ENCODE data around the gene RPS27L.

RPS27L gene

DNA sequence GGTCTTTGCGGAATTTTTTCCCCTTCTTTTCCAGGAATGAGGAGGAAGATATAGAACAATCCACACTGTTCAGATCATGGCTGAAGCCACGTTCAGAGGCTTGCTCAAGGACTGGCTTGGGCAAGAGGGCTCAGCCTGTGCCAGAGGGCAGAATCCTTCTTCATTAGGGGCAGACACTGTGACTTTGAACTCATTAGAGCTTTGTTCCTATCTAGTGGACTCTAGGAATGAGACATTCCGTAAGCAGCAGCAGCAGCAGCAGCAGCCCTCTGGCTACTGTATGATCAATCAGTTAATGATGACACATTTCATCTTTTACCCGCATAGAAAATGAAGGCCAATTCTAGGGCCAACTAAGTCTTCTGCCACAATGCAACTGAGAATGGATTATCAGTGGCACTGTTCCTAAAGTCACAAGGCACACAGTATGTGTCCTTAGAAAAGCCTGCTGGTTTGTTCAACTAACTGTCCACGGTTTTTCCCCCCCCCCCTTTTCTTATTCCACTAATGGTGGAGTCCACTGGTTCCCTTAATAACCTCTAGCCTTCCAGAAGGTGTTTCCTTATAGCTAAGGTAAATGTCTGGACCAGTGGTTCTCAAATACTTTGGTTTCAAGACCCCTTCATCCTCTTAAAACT lies 30.4 kb upstream of the RPS27L start:
- DNase-seq: no peak

- DNase-seq: no peak
Measured at GRCh38 chr15:63186065-63186464, 28.8 kb upstream of the RPS27L start.

- DNase-seq: no peak
Measured at GRCh38 chr15:63185206-63185605, 27.9 kb upstream of the RPS27L start.

DNA sequence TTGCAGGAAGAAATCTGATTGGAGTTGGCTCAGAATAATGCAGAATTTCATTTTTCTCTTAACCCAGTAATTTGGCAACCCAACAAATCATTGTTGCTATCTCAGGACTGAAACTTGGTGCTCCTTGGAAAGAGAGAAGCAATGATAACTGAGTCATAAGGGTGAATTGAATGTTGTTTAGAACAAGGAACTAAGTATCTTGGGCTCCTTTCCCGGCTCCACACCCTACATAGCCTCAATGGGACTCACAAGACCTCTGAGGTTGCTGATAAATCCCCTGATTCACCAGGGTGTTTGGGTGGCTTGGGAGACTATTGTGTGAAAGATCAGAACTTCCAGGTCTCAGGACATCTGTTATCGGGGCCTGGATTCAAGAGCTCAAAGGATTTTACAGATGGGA lies 24.4 kb upstream of the RPS27L start:
- no peak for DNase-seq

DNA sequence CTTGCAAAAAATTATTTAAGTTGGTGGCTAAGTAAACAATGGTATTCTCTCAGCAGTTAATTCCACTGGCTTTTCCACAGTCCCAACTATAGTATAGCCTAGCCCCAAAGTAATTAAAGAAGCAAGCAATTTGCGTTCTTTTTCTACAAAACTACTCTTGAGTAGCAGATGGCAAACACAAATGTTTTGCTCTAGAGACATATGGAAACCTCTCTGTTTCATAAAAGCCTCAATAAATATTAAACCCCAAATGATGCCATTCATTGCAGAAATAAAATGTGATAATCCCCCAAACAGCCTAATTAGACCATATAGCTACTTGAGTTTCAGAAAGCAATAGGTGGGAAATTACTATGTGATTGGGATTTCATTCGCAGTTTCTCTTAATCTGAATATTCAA lies 23.5 kb upstream of the RPS27L start:
- no peak for DNase-seq

- no peak for DNase-seq
Measured at GRCh38 chr15:63178034-63178433, 20.8 kb upstream of the RPS27L start.

GRCh38 chr15:63176302-63176701 lies 19.0 kb upstream of the RPS27L start:
- no peak for DNase-seq

- DNase-seq: no peak
Measured at GRCh38 chr15:63172851-63173451, 15.7 kb upstream of the RPS27L start.

- no peak for DNase-seq
Measured at GRCh38 chr15:63172376-63172775, 15.1 kb upstream of the RPS27L start.

DNA sequence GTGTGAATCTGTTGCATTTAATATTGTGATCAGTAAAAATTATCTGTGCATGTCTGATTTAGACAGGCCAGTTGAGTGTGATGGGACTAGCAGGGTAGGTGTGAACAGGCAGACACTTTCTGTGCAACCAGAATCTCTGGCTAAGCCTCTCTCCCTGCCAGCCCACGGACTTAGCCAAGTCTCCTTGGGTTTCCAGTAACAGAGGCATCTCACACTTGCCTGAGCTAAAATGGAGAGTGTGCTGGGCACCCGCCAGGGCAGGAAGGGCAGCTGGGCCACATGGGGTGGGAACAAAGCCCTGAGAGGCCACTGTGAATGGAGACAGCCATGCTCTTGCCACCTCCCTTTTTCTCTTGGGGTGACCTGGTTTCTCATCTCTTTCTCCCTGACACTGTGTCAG lies 12.5 kb upstream of the RPS27L start:
- DNase-seq: no peak

- no peak for DNase-seq
Measured at GRCh38 chr15:63166219-63166618, 8.9 kb upstream of the RPS27L start.

- no peak for DNase-seq
Measured at GRCh38 chr15:63165166-63165859, 8.0 kb upstream of the RPS27L start.

DNA sequence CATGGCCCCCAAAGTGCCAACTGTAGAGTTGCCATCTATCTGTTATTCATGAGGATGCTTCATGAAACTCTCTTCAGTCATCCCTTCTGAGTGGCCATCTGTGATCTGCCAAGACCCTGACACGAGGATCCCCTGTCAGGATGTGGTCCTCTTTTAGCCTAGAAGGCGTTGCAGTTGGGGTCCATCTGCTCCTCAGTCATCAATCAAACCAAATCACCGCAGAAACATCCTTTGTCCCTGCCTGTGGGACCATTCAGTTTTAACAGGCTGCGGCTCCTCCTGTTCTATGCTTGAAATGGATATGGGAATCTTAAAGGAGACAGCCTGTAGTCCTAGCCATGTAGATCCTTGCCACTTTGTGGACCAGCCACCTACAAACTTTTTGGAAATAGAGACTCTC lies 5.9 kb upstream of the RPS27L start:
- no peak for DNase-seq

DNA sequence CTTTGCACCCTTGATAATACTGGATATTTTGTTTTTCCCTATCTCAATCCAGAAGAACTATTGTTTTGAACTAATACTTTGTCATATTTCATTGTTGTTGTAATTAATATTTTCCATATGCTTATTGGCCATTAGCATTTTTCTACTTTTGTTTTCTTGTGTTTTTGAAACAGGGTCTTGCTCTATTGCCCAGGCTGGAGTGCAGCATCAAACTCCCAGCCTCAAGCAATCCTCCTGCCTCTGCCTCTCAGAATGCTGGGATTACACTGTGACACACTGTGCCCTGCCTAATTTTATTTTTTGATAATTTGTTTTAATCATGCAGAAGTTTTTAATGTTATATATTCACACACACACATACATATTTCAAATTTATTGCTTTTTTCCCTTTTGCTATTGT lies 3.4 kb upstream of the RPS27L start:
- no peak for DNase-seq

GRCh38 chr15:63157891-63158431 lies 684 bp upstream of the RPS27L start:
- no peak for DNase-seq

- no peak for DNase-seq
Measured at GRCh38 chr15:63156755-63157117, 541 bp downstream of the RPS27L start.

DNA sequence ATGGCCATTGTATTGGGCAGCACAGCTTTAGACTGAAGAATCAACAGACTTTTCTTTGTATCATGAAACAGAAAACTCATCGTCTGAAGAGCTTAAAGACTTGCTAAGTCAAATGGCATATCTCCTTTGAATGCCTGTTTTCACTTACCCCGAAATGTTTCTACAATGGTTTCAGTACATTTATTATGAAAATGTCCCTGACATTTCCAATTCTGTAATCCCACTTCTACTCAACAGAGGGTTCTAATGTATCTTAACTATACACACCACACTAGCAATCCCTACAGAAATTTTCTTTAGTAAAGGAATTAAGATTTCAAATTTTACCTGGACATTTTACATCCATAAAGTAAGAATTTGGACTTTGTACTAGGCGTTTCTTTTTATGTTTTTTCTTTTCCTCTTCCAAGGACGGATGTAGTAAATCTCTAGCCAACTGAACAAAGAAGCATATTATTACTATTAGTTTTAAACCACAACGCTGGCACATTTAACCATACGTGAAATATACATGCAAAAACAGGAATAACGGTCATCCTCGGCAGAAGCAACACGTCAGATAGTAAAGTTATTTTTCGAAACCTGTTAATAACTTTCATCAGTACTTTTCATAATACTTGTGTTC lies 1.1 kb downstream of the RPS27L start:
- no peak for DNase-seq

DNA sequence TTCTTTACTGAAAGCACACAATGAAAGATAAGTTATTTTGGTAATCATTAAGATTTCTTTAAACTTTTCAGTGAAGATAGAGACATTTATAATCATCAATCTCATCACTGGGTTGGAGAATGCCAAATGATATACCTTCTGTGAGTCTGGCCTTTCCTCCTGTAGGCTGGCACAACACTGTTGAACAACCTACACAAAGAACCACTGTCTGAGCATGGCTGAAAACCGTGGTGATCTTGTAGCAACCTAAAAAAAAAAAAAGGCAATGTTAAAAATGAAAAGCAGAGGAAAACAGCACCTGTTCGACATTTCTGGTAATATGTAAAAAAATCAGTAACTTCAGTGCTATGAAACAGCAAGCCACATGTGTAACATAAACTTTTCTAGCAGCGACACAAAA lies 1.8 kb downstream of the RPS27L start:
- no peak for DNase-seq

GRCh38 chr15:63151665-63152064 lies 5.6 kb downstream of the RPS27L start:
- no peak for DNase-seq

- DNase-seq: no peak
Measured at GRCh38 chr15:63146684-63147083, 10.6 kb downstream of the RPS27L start.

- DNase-seq: no peak
Measured at GRCh38 chr15:63145426-63145825, 11.9 kb downstream of the RPS27L start.

DNA sequence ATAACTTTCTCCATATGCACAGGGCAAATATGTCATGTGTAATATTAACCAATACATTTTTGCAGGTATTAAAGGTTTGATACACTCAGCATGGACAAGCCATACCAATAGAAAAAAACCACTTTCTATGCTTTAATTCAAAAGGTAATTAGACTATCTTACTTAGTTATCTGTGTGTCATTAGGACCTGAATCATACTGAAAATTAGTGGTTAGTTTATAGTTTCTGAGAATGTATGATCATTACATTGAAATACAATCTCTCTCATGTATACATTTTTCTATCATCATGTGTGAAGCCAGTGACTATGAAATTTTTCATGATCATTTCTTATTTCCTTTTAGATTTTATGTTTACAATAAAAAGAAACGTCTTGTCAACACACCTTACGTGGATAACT lies 16.3 kb downstream of the RPS27L start:
- no peak for DNase-seq

GRCh38 chr15:63136742-63137141 lies 20.5 kb downstream of the RPS27L start:
- DNase-seq: no peak

GRCh38 chr15:63135804-63136203 lies 21.5 kb downstream of the RPS27L start:
- no peak for DNase-seq
